GM06990 (cell line): Measurements from ENCODE around the gene TRHDE.
A peak's percentile ranks its signal among the peaks of the same experiment; 100 is the strongest.

Experiments
- DNase-seq: peaks from one replicate; pipeline ENCODE4 v3.0.0-alpha.2; 2011; ENCODE audit not compliant: insufficient read length; ENCODE audit errors: extremely low read depth
- H3K27me3 ChIP-seq: replicated peaks from 2 replicates; pipeline ENCODE4 v1.6.0; 2011; ENCODE audit warnings: low read length; ENCODE audit not compliant: control insufficient read depth, insufficient read depth
- H3K36me3 ChIP-seq: 2 replicates; pipeline ENCODE4 v1.5.1; 2011; ENCODE audit warnings: low read length; ENCODE audit not compliant: control insufficient read depth, insufficient read depth
- H3K4me3 ChIP-seq: replicated peaks from 2 replicates; pipeline ENCODE4 v1.5.1; 2011; ENCODE audit warnings: low read depth, mild to moderate bottlenecking, control low read depth, low read length
- CTCF ChIP-seq: IDR thresholded peaks from 2 replicates; pipeline ENCODE4 v1.5.1; 2011; ENCODE audit warnings: low read length, control low read depth, mild to moderate bottlenecking, inconsistent platforms; ENCODE audit not compliant: insufficient read depth, poor library complexity, severe bottlenecking

TRHDE gene

DNA sequence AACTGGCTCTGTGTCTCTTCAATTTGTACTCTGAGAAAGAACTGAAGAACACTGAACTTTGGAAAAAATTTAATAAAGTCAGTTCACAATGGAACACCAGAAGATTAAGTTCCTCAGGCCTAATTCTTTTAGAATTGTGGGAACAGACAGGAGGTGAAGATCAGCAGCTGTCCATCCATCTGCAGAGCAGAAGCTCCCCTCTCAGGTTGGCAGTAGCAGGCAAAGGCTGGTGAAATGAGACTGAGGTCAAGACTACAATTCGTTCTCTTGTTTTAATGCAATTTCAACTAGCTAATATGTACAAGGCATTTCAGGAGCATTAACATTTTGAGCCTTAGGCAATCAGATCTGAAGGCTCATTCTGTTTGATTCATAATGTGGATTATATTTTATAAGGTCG is 10.3 kb upstream of the TRHDE start:
- Histone ChIP-seq H3K4me3 (no peak overlapping the region), H3K36me3 (no peaks in the 10 kb centered on the region), H3K27me3 (no peaks in the 10 kb centered on the region)
- no peak for DNase-seq
- TF ChIP-seq CTCF: no peak

DNA sequence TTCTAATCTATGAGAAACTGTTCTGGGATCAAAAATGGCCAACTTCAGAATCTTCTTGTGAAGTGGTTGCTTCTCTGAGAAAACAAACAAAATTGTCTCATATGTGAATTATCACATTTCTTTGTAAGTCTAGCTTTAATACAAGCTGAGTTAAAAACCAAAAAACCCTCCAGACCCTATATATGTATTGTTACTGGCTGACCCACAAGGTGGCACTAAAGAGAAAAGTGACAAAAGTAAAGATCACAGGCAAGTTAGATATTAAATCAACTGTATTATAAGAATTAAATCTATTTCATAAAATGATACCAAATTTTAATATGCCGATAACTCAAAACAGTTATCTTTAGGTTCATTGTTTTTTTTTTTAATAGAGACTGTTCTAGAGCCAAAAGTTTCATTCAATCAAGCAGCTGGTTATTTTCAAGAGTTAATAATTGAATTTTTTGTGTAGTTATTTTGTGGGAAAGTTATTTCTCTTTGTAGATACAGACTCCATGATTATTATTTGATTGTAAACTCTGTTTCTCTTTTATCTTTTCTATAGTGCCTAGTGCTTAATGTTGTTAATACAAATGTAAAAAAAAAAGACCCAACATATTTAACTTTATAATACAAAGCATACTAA is 7.5 kb upstream of the TRHDE start:
- peak; percentile 54 for TF ChIP-seq CTCF
- H3K36me3 ChIP-seq: no peaks in the 10 kb centered on the region
- no peak overlapping the region for H3K4me3 ChIP-seq
- DNase-seq: no peak
- no peaks in the 10 kb centered on the region for H3K27me3 ChIP-seq

- no peaks in the 10 kb centered on the region; the same call in 1 of the 2 replicates for H3K27me3 ChIP-seq
- H3K4me3 ChIP-seq: no peak overlapping the region
- peak; percentile 30 for TF ChIP-seq CTCF
- no peak for DNase-seq
- H3K36me3 ChIP-seq: no peaks in the 10 kb centered on the region
Observed at GRCh38 chr12:72267974-72268373, 4.2 kb upstream of the TRHDE start.

GRCh38 chr12:72268386-72268785 is 3.8 kb upstream of the TRHDE start:
- no peak for DNase-seq
- Histone ChIP-seq H3K4me3 (no peak overlapping the region), H3K36me3 (no peaks in the 10 kb centered on the region), H3K27me3 (no peaks in the 10 kb centered on the region; the same call in 1 of the 2 replicates)
- no peak for TF ChIP-seq CTCF

- Histone ChIP-seq H3K4me3 (no peak overlapping the region), H3K27me3 (no peaks in the 10 kb centered on the region; the same call in 1 of the 2 replicates), H3K36me3 (no peaks in the 10 kb centered on the region)
- DNase-seq: no peak
- TF ChIP-seq CTCF: no peak
Observed at GRCh38 chr12:72269491-72269890, 2.7 kb upstream of the TRHDE start.

DNA sequence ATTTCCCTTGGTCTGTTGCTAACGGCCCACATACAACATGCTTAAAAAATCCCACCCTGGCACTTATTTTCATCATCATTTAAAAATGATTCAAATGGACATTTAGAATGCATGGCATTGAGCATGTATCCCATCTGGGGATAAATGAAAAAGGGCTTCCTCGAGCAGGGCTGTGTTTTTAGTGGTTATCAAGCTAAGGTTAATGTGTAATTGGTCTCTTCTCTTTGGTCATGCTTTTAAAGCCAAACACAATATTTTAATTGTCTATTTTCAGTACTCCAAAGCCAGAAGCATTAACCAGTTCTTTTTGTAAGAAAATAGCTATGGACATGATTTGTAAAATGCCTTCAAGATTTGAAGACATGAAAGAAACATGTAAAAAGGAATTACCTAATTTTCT is 1.9 kb upstream of the TRHDE start:
- no peak for TF ChIP-seq CTCF
- Histone ChIP-seq H3K27me3 (no peaks in the 10 kb centered on the region; the same call in 1 of the 2 replicates), H3K4me3 (no peak overlapping the region), H3K36me3 (no peaks in the 10 kb centered on the region)
- DNase-seq: no peak
